Neutrophil (primary cell): ENCODE data around the gene PLPP3.

ENCODE experiments used
- H3K27ac ChIP-seq: fragments of 200-600 bp; sonication (generic); 2 replicates; pipeline ENCODE4 v1.5.1; 2016; ENCODE audit warnings: mild to moderate bottlenecking, moderate library complexity
- H3K27me3 ChIP-seq: fragments of 200-600 bp; sonication (generic); 2 replicates; pipeline ENCODE4 v1.6.0; 2016; ENCODE audit warnings: mild to moderate bottlenecking
- H3K36me3 ChIP-seq: fragments of 200-600 bp; sonication (generic); 2 replicates; pipeline ENCODE4 v1.5.1; 2017
- H3K4me1 ChIP-seq, 2 experiments: fragments of 200-600 bp in 1 of 2; sonication (generic) in 1 of 2; 1 replicate in 1 of 2; 2 replicates in 1 of 2; pipeline versions ENCODE4 v1.5.1 to v1.6.1; 2013 to 2016; ENCODE audit warnings: low read depth in 1 of 2, low read length in 1 of 2, mild to moderate bottlenecking in 1 of 2, moderate library complexity in 1 of 2; ENCODE audit not compliant: control insufficient read depth in 1 of 2, insufficient read depth in 1 of 2
- H3K4me3 ChIP-seq, 2 experiments: fragments of 200-600 bp in 1 of 2; sonication (generic) in 1 of 2; 1 replicate in 1 of 2; 2 replicates in 1 of 2; pipeline ENCODE4 v1.5.1; 2013 to 2016; ENCODE audit warnings: low read depth in 1 of 2, low read length in 1 of 2, mild to moderate bottlenecking in 1 of 2, moderate library complexity in 1 of 2
- H3K9me3 ChIP-seq: fragments of 200-600 bp; sonication (generic); 2 replicates; pipeline ENCODE4 v1.5.1; 2016
- CTCF ChIP-seq: fragments of 200-600 bp; sonication (generic); IDR thresholded peaks from 2 replicates; pipeline ENCODE4 v1.5.1; 2016; ENCODE audit warnings: antibody characterized with exemption

The PLPP3 gene

GRCh38 chr1:56508523-56508983 lies 70.8 kb downstream of the PLPP3 start:
- Histone ChIP-seq H3K27ac (peak overlapping the region; percentile 73), H3K27me3 (no peaks in the 10 kb centered on the region), H3K36me3 (peaks cover 19% of the 10 kb centered on the region), H3K4me3 (peak overlapping the region in 1 of 2 experiments; percentile 10), H3K9me3 (no peaks in the 10 kb centered on the region), H3K4me1 (peaks cover 45 to 49% of the 10 kb centered on the region in 2 experiments)
- no peak for TF ChIP-seq CTCF

GRCh38 chr1:56507925-56508522 lies 71.3 kb downstream of the PLPP3 start:
- Histone ChIP-seq H3K9me3 (no peaks in the 10 kb centered on the region), H3K36me3 (peaks cover 19% of the 10 kb centered on the region), H3K4me3 (peak overlapping the region in 1 of 2 experiments; percentile 10), H3K27ac (peak overlapping the region; percentile 73), H3K27me3 (no peaks in the 10 kb centered on the region), H3K4me1 (peaks cover 46 to 49% of the 10 kb centered on the region in 2 experiments)
- TF ChIP-seq CTCF = no peak

GRCh38 chr1:56506951-56507491 lies 72.3 kb downstream of the PLPP3 start:
- no peaks in the 10 kb centered on the region for H3K27me3 ChIP-seq
- peak overlapping the region in 1 of 2 experiments; percentile 37 for H3K4me3 ChIP-seq
- peaks cover 18% of the 10 kb centered on the region for H3K36me3 ChIP-seq
- H3K27ac ChIP-seq = peak overlapping the region; percentile 73
- H3K9me3 ChIP-seq = no peaks in the 10 kb centered on the region
- no peak for TF ChIP-seq CTCF
- H3K4me1 ChIP-seq = peaks cover 54 to 56% of the 10 kb centered on the region in 2 experiments

GRCh38 chr1:56505792-56506743 lies 73.3 kb downstream of the PLPP3 start:
- Histone ChIP-seq H3K36me3 (peaks cover 8% of the 10 kb centered on the region), H3K4me3 (peak overlapping the region; percentile 15 to 37), H3K4me1 (peaks cover 56 to 58% of the 10 kb centered on the region in 2 experiments), H3K27ac (peak overlapping the region; percentile 73), H3K27me3 (no peaks in the 10 kb centered on the region), H3K9me3 (no peaks in the 10 kb centered on the region)
- TF ChIP-seq CTCF = no peak

GRCh38 chr1:56502700-56503245 lies 76.6 kb downstream of the PLPP3 start:
- no peak for TF ChIP-seq CTCF
- Histone ChIP-seq H3K27ac (peak overlapping the region; percentile 67), H3K4me3 (no peak overlapping the region), H3K9me3 (no peaks in the 10 kb centered on the region), H3K4me1 (peaks cover 42 to 44% of the 10 kb centered on the region in 2 experiments), H3K36me3 (peaks cover 3% of the 10 kb centered on the region), H3K27me3 (no peaks in the 10 kb centered on the region)
